NCI-H128 (cell line): ENCODE data around the gene PKN2.

ENCODE experiments used
- DNase-seq: peaks from one replicate; lab custom pipeline; 2025; ENCODE audit not compliant: unreplicated experiment; lab: John Stamatoyannopoulos, UW

The PKN2 gene

DNA sequence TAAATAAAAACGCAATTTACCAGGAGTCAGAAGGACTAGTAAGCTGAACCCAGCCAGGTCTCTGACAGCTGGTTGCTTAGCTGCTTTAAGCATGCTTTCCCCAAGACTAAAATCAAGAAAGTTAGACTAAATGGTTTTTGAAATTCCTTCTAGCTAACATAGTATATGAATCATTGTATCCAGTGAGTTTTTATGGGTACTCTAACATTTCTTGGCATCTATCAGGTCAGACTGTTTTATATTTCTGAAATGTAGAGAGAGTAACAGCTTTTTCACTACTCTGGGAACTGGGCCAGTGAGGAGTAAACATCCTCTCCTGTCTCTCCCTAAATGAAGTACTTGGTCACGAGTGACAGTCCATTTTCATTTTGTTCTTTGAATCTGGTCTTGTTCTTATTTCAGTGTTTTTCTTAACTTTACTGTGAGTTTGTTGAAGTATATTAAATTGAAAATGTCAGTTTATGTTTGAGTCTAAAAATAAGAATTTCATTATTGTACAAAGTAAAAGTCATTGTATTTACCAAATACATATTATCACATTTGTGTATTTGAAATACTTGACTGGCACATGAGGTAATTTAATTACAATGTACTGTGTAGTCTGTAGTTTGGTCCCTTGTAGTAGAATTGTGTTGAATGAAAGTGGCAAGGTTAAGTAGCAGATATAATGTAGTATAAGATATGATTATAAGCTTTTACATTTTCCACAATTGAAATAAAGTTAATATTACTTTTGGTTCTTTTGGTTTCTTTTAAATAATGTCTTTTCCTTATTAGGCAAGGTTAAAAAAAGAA is 47.6 kb downstream of the PKN2 start:
- no peak for DNase-seq

DNA sequence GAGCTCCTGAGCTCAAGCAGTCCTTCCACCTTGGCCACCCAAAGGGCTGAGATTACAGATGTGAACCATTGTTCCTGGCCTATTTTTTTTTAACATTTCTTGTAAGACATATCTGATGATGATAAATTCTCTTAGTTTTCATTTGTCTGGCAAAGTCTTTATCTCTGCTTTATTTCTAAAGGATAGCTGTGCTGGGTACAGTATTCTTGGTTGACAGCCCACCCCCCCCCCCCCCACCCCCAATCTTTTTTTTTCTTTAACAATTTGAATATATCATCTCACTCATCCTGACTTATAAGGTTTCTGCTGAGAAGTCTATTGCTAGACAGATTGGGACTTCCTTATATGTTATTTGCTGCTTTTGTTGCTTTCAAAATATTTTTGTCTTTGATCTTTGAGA is 51.3 kb downstream of the PKN2 start:
- no peak for DNase-seq

DNA sequence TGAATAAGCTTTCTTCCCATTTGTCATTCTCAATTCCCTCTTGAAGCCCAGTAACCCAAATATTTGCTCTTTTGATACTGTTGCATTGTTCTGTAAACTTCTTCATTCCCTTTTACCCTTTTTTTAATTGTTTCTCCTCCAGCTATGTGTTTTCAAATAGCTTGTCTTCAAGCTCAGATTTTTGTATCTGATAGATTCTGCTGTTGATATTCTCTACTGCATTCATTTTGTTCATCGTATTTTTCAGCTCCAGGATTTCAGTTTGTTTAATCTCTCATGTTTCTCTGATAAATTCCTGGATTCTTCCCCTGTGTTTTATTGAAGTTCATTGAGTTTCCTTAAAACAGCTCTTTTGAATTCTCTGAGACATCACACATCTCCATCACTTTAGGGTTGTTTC is 51.8 kb downstream of the PKN2 start:
- DNase-seq = no peak

DNA sequence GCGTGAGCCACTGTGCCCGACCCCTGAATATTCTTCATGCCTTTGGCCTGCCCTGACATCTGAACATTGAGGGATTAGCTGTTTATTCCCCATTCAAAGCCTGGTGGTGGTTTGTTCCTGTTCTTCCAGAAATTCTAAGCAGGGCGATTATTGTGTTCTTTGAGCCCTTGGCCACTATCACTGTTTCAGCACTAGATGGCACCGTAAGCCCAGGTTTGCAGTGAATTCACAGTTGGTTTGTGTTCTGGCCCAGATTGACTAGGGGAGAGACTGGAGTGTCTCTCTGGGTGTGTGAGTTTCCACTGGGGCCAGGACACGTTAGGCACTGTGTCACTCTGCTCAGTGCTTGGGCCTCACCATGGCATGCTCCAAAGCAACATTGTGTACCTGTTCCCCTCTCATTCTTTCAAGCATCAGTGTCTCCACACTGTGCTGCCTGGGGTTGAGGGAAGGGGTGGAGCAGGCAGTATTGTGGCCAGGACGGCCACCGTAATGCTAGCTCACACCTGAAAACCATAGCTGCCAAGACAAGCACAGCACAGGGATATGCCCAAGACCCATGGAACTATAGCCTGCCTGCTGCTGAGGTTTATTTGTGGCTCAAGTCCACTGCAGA is 52.7 kb downstream of the PKN2 start:
- DNase-seq = no peak

DNA sequence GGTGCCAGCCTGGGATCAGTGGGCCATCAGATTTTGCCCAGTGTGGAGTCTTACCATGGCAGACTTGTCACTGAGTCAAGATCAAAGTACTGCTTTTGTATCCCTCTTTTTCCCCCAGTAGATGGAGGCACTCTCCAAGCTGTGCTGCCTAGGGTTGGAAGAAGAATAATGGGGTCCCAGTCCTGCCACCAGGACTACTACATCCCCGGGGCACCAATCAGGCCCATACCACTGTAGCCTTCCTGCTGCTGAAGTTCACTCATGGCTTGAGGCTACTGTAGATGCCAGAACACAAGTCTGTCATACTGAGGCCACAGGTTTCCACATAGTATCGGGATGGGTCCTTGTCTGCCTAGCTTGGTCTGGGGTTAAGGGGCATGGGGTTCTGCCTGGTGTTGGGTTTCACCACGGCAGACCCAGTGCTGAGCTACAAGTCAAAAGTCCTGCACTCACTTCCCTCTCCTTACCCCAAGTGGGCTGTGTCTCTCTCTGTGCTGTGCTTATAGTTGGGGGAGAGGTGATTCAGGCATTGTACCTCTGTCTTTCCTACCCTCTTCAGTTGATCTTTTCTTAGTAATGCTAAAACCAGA is 53.4 kb downstream of the PKN2 start:
- DNase-seq = no peak

DNA sequence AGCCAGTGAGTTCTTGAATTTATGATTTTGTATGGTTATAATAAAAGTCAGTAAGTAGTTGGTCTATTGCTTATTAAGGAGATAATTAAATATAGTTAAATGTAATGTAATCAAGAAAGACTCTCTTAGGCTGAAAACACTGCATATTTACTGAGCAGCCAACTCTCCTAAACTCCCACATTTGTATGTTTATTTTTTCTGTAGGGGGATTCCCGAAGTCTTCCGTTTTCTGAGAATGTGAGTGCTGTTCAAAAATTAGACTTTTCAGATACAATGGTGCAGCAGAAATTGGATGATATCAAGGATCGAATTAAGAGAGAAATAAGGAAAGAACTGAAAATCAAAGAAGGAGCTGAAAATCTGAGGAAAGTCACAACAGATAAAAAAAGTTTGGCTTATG is 56.7 kb downstream of the PKN2 start:
- no peak for DNase-seq

DNA sequence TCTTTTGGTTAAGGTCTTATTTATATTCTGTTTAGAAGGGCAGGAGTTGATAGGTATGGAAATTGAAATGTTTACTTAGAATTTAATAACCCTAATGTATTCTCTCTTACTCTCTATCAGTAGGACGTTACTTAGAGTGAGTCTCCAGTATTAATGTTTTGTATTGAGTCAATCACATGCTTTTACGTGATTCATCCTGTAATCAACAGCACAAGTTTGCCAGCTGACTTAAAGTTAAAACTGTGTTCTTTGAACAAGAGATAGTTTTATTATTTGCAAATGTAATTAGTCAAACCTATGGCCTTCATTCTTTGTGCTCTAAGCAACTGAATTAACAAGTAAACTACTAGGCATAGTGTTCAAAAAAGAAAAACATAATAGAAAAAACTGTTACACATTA is 57.3 kb downstream of the PKN2 start:
- DNase-seq = no peak

DNA sequence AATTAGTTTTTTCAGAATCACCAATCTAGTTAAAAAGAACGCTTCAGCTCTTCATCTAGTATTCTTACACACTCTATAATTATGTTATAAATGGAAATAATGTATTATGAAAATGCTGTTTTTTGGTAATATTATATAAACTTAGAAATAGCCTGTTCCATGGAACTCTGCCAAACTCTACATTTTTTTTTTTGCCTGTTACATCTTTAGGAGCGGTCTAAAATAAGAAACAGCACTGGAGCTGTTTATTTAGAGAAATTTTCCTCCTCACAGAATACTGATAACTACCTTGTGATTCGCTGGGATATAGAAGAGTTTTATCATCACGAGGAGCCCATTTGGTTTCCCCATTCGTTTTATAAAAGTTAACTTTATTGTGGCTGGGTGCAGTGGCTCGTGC is 58.5 kb downstream of the PKN2 start:
- DNase-seq = no peak

DNA sequence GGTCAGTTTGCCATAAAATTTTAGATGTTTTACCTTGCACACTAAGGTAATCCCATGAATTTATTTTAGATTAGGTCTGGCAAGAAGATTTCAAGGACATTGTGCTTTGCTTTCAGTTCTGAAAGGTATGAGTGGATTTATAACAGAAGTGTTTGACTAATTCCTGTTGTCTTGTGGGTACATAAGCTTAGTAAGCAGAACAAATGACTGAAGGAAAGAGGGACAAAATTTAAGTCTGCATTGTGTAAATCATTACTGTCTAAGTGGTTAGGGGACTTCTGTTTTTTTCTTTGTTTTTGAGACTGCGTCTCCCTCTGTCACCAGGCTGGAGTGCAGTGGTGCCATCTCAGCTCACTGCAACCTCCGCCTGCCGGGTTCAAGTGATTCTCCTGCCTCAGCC is 60.1 kb downstream of the PKN2 start:
- no peak for DNase-seq

DNA sequence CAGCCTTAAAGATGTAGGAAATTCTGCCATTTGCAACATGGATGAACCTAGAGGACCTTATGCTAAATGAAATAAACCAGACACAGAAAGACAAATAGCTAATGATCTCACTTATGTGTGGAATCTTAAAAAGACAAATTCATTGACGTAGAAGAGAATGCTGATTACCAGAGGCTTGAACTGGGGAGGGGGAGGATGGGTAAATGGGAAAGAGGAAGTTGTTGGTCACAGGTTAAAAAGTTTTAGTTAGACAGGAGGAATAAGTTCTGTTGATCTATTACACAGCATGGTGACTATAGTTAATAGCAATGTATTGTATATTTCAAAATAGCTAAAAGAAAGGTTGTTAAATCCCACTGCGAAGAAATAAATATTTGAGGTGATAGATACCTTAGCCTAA is 62.8 kb downstream of the PKN2 start:
- no peak for DNase-seq

DNA sequence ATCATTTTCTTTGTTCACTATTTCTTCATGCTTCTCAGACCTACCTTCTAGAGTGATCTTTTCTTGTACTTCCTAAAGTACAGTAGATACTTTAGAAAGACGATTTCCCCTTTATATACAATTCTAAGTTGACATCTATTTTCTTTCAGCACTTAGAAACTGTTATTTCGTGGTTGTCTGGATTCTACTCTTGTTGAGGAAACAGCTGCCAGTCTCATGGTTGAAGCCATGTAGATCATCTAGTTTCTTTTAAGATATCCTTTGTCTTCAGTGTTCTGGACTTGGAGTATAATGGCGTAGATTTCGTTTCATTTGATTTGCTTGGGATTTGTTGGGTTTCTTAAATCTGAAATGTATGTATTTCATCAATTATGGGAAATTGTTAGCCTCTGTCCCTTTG is 67.6 kb downstream of the PKN2 start:
- no peak for DNase-seq

DNA sequence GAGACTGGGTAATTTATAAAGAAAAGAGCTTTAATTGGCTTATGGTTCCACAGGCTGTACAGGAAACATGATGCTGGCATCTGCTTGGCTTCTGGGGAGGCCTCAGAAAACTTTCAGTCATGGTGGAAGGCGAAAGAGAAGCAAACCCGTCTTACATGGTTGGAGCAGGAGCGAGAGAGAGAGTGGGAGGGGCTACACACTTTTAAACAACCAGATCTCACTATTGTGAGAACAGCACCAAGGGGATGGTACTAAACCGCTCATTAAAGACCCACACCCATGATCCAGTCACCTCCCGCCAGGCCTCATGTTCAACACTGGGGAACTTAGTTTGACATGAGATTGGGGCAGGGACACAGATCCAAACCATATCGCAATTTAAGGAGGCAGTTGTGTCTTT is 69.4 kb downstream of the PKN2 start:
- DNase-seq = no peak

DNA sequence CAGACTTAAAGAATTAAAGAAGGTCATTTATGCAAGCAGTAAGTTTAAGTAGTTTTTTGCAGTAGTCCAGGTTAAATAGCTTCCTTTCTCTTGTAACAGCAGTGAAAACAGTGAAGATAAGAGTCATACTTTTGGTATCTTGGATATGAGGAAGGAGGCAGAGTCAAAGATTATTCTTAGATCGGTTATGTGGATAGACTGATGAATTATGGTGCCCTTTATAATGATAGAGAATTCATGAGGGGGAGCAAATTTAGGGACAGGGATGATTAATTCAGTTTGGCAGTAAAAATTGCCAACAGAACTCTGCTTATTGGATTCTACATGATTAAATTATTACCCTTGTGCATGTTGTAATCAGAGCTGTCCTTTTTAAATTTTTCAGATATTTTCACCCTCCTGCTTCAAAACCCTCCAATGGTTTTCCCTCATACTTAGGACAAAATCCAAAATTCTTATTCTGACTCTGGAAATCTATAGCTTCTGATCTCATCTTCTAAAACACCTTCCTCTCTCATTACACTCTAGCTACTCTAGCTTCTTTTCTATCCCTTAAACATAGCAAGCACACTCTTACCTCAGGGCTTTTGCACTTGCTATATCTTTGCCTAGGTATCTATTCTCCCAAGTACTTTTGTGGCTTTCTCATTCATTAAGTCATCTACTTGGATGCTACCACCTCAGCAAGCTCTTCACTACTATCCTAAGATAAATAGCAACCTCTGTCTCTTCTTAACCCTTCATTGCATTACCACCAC is 79.8 kb downstream of the PKN2 start:
- DNase-seq = no peak

DNA sequence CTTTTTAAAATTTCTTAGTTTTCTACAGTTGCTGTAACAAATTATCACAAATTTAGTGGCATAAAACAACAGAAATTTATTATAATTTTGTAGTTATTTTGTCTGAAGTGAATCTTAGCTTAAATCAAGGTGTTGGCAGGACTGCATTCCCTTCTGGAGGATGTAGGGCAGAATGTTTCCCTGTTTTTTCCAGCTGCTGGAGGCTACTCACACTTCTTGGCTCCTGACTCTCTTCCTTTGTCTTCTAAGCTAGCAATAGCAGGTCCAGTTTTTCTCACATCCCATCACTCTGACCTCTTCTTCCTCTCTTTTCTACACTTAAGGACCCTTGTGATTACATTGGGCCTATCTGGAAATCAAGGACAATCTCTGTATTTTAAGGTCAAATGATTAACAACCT is 84.1 kb downstream of the PKN2 start:
- no peak for DNase-seq

DNA sequence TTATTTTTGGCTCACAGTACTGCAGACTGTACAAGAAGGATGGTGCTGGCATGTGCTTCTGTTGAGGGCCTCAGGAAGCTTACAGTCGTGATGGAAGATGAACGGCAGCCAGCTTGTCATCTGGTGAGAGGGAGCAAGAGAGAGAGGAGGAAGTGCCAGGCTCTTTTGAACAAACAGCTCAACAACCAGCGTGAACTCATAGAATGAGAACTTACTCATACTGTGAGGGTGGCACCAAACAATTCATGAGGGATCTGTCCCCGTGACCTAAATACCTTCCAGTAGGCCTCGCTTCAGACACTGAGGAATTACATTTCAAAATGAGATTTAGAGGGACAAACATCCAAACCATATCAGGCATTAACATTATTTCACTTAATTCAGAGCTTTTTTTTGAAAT is 84.7 kb downstream of the PKN2 start:
- no peak for DNase-seq

DNA sequence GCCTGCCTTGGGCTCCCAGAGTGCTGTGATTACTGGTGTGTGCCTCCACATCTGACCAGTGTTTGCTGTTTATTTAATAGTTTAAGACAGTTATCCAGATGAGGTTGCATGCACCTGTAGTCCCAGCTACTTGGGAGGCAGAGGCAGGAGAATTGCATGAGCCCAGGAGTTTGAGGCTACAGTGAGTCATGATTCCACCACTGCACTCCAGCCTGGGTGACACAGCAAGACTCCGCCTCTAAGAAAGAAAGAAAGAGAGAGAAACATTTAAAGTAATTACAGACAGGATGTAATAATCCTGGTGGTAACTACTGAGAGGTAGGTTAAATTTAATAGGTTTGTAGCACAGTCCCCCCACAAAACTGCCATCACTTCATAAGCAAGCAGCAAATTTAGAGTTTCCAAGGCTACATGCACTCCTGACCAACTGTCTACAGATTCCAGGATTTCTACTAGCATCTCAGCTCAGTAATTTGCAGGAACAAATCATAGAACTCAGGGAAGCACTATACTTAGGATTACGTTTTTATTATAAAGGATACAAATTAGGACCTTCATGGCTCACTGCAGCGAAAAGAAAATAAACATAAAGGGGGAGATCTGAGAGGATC is 89.6 kb downstream of the PKN2 start:
- DNase-seq = no peak

DNA sequence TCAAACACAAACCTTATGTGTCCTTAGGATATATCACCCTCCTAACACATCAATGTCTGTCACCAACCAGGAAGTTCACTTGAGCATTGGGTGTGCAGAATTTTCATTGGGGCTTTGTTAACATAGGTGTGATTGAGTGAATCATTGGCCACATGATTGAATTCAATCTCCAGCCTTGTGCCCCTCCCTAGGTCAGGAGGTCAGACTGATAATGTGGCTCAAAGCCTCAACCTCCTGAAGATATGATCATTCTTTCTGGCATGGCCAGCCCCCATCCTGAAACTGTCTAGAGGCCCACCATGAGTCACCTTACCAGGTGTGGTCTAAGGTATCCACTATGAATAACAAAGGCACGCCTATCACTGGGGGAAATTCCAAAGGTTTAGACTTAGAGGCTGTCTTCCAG is 90.1 kb downstream of the PKN2 start:
- no peak for DNase-seq

DNA sequence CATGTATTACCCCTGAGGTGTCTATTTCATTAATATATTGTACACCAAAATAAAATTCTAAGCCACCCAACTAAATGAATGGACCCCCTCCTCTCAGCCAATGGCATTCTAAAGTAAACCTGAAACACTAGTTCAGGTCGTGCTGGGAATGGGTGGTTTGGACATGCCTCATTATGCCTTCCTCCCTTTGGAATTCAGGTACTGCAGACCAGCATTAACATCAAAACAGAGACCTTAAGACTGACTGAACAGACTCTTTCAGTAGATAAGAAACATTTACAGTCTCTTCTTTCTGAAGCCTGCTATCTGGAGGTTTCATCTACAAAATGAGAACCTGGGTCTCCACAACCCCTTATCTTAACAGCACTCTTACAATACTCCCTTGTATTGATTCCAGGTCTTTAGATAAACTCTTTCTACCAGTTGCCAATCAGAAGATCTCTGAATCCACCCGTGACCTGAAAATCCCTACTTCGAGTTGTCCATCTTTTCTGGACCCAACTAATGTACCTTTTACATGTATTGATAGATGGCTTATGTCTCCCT is 93.6 kb downstream of the PKN2 start:
- DNase-seq = no peak

DNA sequence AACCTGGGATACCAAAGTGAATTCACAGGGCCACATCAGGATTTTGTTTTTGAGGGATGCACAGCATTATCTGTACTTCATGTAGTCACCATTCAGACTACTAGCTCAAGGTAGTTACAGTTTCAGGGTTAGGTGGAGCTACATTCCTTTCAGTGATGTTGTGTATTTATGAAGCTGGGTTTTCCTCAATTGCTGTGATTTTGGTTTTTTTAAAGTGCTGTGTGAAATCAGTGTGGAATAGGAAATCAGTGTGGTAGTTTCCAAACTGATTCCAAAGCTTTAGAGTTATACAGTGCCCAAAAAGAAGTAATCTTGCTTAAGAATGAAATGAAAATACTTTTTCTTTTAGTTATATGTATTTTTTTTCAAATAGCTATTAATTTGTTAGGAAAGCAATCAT is 95.8 kb downstream of the PKN2 start:
- DNase-seq = no peak

DNA sequence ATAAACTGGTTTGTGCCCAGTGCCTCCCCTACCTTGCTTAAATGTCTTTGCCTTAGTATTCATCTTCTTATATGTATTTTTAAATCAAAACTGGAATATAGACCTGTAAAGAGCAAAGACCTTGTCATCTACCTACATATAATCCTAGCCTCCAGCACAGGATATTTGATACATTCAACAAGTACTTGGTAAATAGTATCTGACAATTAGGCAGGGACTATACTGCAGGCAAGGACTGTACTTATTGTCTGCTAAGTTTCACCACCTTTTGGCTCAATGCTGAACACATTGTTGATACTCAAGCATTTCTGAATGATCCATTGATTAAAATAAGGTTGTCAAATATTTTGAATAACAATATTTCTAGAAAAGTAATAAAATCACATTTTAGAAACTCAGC is 96.4 kb downstream of the PKN2 start:
- DNase-seq = no peak

DNA sequence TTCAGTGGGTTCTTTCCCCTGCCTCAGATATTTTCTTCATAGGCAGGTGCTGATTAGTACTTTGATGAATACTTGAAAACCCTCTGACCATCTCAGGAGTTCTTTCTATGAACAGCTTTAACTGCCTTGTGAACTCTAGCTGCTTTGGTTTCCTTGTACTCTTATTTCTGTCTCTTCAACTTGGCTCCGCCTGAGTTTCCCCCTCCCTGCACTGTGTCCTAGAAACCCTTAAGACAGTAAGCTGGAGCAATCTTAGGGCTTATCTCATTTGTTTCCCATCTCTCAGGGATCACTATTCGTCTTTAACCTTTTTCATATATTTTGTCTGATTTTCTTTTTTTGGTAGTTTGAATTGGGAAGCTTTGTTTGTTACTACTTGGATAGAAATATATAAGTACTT is 99.1 kb downstream of the PKN2 start:
- DNase-seq = no peak
